ENCODE measurements around the gene BRD1. TPM values are rescaled to one million over a fixed set of nuclear protein-coding genes. Genes with fewer than 3 reads are reported as not detected.
A peak's percentile ranks its signal among the peaks of the same experiment; 100 is the strongest.

BRD1 gene
- total and polyA plus RNA-seq, 8 donors, result 27.4 to 50.3 (median 37.9) TPM

DNA sequence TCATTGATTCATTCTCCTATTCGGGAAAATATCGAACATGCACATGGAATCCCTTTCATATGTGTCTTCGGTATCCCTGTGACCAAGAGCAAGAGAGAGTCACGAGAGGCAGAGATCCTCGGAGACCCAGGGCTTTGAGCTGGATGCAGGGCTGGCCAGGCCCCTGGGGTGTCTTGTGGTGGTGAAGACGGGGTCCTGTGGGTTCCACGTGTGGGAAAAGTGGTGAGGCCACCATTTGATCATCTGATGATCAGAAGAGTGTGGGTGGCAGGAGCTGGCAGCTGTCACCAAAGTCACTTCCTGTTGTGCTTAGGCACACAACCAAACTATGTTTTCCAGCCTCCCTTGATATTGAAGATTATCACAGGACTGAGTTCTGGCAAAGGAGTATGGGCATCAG is 94.0 kb downstream of the BRD1 start:
- Histone ChIP-seq H3K4me1 (no peaks in the 10 kb centered on the region), H3K36me3 (no peaks in the 10 kb centered on the region), H3K4me3 (no peak overlapping the region), H3K9me3 (no peaks in the 10 kb centered on the region), H3K27me3 (peaks cover 0 to 87% of the 10 kb centered on the region in 2 donors), H3K27ac (no peak overlapping the region)
- no peak for ATAC-seq
- TF ChIP-seq CTCF (IDR thresholded peaks at IDR 0.05), result no peak
- intact Hi-C loops (cut with DNase I), result no loop called here
- peak in 2 of 4 donors; percentile 24 to 41 for DNase-seq

GRCh38 chr22:49730656-49731055 is 97.0 kb downstream of the BRD1 start:
- peak in 1 of 4 donors; percentile 24 for DNase-seq
- no peaks in the 10 kb centered on the region for H3K4me1 ChIP-seq
- peaks cover 2 to 96% of the 10 kb centered on the region in 2 donors for H3K27me3 ChIP-seq
- no peaks in the 10 kb centered on the region for H3K9me3 ChIP-seq
- H3K36me3 ChIP-seq, result no peaks in the 10 kb centered on the region
- TF ChIP-seq CTCF (IDR thresholded peaks at IDR 0.05), result no peak
- intact Hi-C loops (cut with DNase I), result no loop called here
- ATAC-seq, result no peak
- no peak overlapping the region for H3K27ac ChIP-seq
- H3K4me3 ChIP-seq, result no peak overlapping the region

GRCh38 chr22:49728570-49729271 is 99.0 kb downstream of the BRD1 start:
- ATAC-seq (no peak), DNase-seq (peak in 2 of 4 donors; percentile 26 to 70)
- Histone ChIP-seq H3K36me3 (no peaks in the 10 kb centered on the region), H3K9me3 (no peaks in the 10 kb centered on the region), H3K27ac (no peak overlapping the region), H3K4me3 (no peak overlapping the region), H3K4me1 (peaks cover 3 to 15% of the 10 kb centered on the region in 2 donors), H3K27me3 (peaks cover 16 to 96% of the 10 kb centered on the region in 2 donors)
- intact Hi-C loops (cut with DNase I), result no loop called here
- no peak for TF ChIP-seq CTCF (IDR thresholded peaks at IDR 0.05)

DNA sequence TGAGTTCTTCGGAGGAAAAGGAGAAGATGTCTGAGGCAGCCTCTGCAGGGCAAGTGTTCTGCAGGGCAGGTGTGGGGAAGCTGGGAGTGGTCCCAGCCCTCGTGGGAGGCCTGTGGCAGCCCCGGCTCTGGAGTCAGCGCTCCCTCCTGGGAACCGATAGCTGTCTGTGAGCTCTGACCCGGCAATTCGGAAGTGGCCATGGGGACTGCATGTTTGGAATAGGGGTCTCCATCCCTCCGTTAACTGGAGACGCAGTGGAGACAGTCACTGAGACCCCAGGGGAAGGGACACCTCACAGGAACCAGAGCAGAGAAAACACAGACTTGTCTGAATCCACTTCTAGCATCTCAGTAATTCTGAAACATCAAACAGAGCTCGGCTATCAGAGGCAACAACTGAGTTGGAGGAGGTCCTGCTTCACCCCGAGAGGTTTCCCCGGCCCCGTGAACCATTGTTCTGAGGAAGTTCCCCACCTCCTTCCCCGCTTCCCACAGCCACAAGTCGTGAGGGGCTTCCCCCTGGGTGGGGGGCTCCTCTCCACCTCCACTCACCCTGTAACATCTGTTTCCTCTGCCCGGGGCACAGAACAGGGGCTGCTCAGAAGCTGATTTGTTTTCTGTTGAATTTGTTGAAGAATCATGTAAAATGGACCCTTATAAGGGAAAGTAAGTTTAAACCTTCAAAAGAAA is 99.6 kb downstream of the BRD1 start:
- Histone ChIP-seq H3K4me3 (no peak overlapping the region), H3K27ac (no peak overlapping the region), H3K9me3 (no peaks in the 10 kb centered on the region), H3K36me3 (no peaks in the 10 kb centered on the region), H3K27me3 (peaks cover 16 to 96% of the 10 kb centered on the region in 2 donors), H3K4me1 (peaks cover 3 to 15% of the 10 kb centered on the region in 2 donors)
- ATAC-seq (no peak), DNase-seq (peak in 2 of 4 donors; percentile 2 to 34)
- intact Hi-C loops (cut with DNase I), result no loop called here
- TF ChIP-seq CTCF (IDR thresholded peaks at IDR 0.05), result no peak

GRCh38 chr22:49727191-49727880 is 100.3 kb downstream of the BRD1 start:
- intact Hi-C loops (cut with DNase I), result no loop called here
- Histone ChIP-seq H3K36me3 (no peaks in the 10 kb centered on the region), H3K4me3 (no peak overlapping the region), H3K9me3 (no peaks in the 10 kb centered on the region), H3K27ac (no peak overlapping the region), H3K4me1 (peaks cover 3 to 15% of the 10 kb centered on the region in 2 donors), H3K27me3 (peaks cover 16 to 93% of the 10 kb centered on the region in 2 donors)
- no peak for TF ChIP-seq CTCF (IDR thresholded peaks at IDR 0.05)
- no peak for ATAC-seq
- peak in 1 of 4 donors; percentile 27 for DNase-seq
